SU-DHL-6 (cell line): Measurements from ENCODE around the gene SLC22A8.

Experiments
- CTCF ChIP-seq: fragments of 200-600 bp; sonication (generic); IDR thresholded peaks from one replicate; pipeline ENCODE4 v1.5.1; 2017; ENCODE audit warnings: antibody characterized with exemption, mild to moderate bottlenecking, low read length, moderate library complexity; ENCODE audit not compliant: insufficient read depth, poor library complexity, severe bottlenecking
- EZH2phosphoT487 ChIP-seq: fragments of 200-600 bp; sonication (generic), shearing (Covaris generic); conservative IDR thresholded peaks from 2 replicates; pipeline ENCODE4 v1.6.1; 2018; ENCODE audit warnings: mild to moderate bottlenecking, antibody characterized with exemption, low read length, moderate library complexity, mixed read lengths

GRCh38 chr11:63023222-63023814 lies 7.7 kb upstream of the SLC22A8 start:
- TF ChIP-seq CTCF (no peak), EZH2phosphoT487 (no peak)
